HG02759 (cell line): Measurements from ENCODE around the gene CNNM3.

Experiments used
- ATAC-seq: cut with Tn5 transposase; IDR thresholded peaks from one replicate; pipeline ENCODE4 v1.9.1; 2021; ENCODE audit warnings: mild to moderate bottlenecking, moderate library complexity; ENCODE audit not compliant: unreplicated experiment

CNNM3 gene

DNA sequence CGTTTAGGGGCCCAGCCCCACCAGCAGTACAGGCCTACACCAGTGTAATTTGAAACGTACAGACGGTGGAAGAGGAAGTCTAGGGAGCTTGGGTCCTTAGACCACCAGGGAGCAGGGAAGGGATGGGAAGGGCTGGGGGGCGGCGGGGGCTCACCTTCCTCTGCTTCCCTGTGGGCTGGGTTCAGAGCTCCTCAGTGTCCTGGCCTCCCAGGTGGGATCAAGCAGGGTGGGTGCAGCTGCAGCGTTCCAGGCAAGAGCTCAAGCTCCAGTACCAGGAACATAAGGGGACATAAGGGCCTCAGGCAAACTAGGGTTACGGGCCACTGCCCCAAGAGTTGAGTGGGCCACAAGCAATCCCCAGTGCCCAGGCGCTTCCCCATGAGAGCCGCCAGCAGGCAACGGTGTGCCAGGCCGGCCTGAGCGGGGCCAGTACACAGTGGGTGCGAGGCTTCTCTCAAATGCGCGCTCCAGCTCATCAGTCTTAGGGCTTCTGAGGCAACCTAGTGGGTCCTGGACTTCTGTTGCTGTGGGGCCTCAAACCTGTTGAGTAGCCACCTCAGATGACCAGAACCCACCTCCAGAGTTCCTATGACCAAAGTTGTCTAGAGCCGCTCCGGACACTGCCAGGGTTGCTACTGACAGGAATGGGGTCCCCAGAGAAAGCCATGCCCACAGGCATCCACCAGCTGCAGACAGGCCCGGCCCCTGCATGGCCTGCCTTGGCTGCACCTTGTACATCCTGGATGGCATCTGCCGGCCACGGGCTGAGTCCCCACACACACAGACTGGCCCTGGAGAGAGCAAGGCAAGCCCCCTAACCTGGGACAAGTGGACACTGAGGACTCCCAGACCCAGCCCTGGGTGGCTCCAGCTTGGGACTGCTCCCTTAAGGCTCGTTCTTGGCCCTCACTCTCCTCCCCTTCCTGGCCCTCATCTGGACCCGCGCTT, 22.6 kb downstream of the CNNM3 start:
- ATAC-seq, result no peak

DNA sequence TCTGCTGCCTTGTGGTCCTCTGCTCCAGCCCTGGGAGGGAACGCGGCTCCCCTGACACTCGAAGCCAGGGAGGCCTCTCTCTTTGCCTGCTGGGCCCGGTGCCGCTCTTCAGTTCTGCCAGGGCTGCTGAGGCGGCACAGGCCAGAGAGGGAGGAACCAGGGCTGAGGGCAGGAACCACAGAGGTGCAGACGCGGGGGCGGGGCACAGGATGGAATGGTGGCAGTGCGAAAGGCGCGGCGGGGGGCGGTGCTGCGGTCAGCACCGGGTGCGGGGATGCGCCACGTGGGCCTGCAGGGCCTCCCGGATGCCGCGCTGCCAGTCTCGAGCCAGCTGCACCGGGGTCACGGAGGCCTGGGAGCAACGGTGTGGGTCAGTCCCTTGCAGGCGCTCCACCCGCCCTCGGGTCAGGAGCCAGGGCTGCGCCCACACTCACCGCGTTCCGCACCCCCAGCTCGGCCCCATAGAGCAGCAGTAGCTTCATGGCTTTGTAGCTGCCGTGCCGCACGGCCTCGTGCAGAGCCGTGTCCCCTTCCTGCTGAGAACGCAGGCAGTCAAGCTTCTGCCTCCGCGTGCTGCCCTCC, 23.3 kb downstream of the CNNM3 start:
- ATAC-seq, result peak; percentile 86

DNA sequence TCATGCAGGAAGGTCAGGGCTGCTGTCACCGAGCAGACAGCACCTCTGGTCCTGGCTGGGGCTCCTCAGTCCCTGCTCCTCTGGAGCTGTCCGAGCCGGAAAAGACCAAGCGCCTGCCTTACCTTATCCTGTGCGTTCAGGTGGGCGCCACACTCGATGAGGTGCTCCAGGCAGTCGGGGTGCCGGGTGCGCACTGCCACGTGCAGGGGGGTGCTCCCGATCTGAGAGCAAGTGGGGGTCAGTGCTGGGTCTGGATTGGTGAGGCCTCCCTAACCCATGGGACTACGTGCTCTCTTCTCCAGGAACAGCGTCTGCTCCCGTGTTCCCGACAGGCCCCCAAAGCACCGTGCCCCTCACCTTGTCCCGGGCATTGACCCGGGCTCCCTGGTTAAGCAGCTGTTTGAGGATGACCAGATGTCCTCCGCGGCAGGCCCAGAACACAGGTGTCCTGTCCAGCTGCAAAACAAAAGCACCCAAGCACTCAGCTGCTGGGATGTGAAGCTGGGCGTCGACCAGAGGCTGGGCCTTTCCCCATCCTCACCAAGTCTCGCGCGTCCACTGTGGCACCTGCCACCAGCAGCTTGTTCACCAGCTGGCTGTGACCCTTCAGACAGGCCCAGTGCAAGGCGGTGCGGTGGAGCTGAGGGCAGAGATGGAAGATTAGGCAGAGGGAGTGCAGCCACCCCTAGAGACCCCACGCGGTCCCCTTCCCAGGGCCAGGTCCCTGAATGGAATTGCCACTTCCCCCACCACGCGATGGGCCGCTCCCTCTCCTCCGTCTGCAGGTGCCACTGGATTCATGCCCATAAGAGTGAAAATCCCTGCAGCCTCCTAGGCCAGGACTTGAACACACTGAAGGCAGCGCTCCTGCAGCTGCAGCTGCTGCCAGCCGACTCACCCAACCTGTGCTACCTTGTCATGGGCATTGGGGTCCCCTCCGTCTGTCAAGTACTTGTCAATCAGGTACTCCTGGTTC, 24.1 kb downstream of the CNNM3 start:
- ATAC-seq, result no peak

DNA sequence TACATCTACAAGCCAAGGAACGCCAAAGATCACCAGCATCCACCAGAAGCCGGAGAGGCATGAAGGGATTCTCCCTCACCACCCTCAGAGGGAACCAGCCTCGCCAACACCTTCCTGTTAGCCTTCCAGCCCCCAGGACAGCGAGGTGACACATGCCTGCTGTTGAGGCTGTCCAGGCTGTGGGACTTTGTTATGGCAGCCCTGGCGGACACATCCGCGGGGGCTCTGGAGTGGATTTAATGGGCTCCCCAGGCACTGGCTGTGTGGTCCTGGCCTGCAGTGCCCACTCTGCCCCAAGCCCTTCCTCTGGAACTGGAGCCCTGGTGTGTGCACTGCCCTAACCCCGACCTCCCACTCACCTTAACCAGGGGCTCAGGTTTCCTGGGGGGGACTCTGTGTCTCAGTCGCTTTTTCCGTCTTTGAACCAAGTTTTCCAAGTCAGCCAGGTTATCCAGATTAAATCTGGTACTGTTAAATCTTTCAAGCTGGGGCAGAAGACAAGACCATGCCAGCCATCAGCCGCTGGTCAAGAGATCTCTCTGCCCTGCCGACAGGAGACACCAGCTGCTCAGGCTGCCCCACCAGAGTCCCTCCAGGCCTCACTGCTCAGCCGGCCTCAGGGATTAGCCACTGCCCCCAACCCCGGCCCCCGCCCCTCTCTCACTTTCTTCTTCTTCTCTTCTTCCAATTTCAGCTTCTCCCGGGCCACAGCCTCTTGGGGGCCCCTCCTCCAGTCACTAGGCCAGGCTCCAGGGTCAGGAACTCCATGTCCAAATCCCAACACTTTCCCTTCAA, 25.8 kb downstream of the CNNM3 start:
- no peak for ATAC-seq

DNA sequence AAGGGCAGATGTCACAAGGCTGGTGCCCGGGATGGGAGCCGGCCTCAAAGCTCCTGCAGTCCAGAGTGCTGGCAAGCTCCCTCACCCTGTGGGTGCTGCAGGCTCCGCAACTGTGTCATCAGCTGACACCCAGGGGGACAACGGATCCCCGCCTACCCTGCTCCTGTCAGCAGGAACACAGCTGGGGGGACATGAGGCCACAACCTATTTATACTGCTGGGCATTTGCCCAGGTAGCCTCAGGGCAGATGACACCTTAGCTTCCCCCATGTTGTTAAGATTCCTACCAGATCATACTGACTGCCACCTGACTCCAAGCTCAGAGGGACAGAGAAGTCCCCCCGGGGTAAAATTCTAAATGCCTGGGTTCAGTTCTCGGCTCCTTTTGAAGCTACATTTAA, 26.5 kb downstream of the CNNM3 start:
- no peak for ATAC-seq

DNA sequence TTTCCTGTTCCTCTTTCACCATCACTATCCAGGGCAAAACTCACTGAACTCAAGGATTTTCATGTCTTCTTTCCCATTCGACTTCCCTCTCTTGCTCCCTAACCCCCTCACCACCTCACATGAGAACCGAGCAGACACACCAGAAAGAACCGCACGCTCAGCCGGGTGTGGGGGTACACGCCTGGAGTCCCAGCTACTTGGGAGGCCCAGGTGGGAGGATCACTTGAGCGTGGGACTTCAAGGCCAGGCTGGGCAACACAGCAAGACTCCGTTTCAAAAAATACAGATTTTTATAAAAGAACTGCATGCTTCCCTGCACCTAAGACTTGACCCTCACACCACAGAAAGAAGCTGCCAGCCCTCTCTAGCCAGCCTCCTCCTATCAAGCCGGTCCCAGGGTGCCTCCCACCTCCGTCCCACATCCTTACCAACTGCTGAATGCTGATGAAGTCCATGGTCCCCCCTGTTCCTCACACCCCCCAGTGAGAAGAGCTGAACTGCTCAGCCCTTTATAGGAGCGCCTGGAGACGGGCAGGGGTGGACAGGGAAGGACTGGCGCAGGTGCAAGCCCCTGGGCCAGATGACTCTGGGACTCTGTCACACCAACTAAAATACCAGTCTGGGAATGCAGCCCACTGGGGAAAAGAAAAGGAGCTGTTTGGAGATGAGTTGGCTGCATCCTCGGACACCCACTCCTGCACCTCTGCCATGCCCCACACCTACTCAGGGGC, 27.6 kb downstream of the CNNM3 start, which contains the start of gene ANKRD23:
TSS of gene ANKRD23 (minus strand) at position 484 of the 731 bp plus-strand sequence. CDS start at position 455, 29 bp downstream.
- no peak for ATAC-seq

DNA sequence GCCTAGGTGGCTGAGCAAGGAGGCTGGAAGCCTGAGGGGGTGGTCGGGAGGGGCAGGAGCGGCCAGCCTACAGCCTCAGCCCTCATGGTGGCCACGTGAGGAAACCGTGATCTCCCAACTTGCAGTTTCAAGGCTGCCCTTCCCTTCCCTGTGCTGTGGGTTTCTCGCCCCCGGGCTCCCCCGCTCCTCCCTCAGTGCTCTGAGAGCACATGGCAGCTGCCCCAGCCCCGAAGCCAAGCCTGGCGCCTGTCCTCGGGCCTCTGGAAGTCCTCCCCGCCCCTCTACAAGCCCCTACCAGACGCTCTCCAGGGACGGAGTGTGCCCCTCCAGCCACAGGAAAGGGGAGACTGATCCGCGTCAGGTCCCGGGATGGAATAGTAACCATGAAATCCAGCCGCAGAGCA, 28.3 kb downstream of the CNNM3 start:
- no peak for ATAC-seq

DNA sequence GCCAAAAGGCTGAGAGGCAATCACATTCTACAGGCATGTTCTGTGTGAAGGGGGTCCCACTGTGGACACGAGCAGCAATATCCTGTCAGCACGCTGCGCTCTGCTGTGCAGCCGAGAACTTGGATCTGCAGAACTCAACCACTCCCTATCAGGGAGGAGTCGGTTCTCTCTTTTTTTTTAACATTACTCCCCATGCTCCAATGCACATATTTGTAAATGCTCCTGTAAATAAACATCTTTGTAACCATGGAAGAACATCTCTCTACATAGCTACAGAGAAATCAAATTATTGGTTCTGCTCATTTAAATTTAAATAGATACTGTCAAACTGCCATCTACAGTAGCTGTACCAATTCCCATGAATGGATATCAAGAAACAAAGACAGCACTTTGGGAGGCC, 30.8 kb downstream of the CNNM3 start:
- ATAC-seq, result no peak

DNA sequence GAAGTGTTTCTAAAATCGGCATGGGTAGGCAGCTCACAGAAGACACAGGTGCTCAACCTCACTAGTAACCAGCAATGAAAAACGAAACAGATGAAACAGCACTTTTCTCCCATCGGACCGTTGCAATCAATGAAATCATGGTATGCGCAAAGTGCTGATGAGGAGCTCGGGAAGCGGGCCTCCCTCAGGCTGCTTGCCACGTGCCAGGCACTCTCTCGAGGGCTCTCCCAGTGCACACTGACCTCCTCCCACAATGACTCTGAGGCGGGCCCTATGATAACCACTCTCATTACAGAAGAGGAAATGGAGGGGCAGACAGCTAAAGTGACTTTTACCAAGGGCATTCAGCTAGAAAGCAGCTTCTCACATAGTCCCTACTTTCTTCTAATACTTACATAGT, 31.5 kb downstream of the CNNM3 start:
- no peak for ATAC-seq

DNA sequence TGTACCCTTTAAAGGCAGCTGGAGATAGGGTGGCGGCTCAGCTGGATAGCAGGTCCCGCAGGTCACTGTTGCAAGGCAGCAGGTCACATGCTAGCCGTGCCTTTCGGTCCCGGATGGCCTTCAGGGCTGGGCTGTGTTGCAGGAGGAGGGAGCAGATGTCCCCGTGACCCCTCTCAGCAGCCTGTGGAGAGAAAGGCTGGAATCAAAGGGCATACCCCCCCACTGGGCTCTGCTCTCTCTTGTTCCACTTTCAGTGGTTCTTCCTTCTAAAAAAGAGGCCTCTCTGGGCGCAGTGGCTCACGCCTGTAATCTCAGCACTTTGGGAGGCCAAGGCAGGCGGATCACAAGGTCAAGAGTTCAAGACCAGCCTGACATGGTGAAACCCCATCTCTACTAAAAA, 32.2 kb downstream of the CNNM3 start:
- no peak for ATAC-seq

DNA sequence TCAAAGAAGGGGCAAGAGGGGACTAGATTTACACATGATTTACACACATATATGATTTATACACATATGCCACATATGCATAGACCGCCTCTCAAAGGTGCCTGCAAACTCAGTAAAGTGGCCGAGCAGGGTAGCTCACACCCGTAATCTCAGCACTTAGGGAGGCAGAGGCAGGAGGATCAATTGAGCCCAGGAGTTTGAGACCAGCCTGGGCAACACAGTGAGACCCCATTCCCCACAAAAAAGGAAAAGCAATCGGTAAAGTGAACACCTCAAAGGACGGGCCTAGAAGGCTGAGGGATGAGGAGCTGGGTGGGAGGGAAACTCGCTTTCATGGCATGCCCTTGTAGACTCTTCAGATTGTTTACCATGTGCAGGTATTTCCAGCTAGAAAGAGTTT, 36.6 kb downstream of the CNNM3 start:
- ATAC-seq, result no peak

DNA sequence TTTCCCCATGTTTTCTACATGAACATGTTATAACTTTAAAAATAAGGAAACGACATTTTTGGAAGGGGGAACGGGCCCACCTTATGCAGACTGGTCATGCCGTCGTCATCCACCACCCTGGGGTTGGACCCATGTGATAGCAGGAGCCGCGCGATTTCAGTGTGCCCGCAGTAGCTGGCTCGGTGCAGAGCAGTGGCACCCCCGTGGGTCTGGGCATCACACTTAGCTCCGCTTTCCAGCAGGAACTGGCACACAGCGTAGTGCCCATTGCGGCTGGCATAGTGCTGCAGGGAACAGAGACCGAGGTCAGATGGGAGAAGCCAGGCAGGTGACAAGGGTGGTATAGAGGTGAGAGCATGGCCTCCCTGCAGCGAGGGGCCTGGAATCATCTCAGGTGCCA, 37.3 kb downstream of the CNNM3 start:
- ATAC-seq, result no peak

DNA sequence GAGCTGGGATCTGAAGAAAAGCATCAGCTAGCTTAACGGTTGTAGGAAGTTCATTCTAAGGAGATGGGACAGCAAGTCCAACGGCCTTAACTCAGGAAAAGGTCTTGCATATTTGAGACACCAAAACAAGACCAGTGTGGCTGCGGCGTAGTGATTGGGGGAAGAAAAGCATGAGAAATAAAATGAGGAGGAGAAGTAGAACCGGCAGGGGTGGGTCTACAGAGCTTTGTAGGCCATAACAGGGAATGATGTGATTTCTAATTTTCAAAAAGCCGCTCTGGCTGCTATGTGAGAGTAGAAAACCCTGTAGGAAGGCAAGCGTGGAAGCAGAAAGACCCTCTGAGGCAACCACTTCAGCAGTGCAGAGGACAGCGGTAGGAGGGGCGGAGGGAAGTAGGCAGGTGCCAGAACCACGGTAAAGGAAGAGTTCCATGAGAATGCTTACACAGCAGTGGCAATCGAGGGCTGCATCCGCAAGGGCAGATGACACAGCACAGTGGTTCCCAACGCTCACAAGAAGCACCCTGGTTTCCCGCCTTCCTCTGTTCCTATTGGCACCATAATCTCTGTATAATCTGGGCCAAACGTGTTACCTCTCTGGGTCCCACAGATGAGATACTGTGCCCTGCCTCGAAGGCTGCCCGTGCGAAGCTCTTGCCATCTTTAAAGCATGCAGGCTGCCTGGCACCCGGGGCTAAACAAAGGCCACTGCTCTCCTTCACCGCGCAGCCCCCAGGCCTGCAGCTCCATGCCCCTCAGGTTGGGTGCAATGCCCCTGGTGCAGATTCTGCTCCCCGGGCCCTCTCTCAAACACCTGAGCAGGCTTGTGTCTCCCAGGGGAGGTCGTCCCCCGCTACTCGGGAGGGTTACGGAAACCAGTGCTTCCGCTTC, 41.0 kb downstream of the CNNM3 start:
- ATAC-seq, result no peak

DNA sequence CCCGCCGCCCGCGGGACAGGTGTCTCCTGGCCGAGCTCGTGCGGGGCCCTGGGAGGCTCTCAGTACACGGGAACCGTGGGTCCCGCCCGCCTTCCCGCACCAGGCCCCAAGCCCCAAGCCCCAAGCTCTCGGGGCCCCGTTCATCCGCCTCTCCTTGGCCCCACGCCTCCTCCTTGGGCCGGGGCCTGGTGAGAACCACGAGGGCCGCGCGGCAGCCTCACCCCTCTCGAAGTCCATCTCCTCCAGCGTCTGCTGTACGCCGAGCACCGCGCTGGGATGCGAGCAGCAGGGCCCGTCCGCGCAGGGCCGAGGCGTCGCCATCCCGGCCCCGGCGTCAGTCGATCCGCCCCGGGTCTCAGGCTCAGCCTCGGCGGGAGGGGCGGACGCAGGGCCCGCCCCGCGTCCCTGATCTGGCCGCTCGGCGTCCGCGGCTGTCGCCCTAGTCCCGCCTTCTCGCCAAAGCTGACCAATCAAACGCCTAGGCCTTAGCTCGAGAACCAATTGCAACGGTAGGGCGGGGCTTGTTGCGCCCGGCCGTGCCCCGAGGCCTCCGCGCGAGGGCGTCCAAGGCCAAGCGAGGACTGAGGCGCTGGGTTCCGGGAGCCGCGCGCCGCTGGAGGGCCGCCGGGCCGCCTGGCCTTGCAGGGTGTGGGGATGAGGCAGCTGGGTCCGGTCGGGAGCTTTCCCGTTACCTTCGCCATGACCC, 41.8 kb downstream of the CNNM3 start, which contains the start of gene ANKRD39:
TSS of gene ANKRD39 (minus strand) at position 350 of the 706 bp plus-strand sequence. CDS start at position 321, 29 bp downstream.
- peak; percentile 92 for ATAC-seq

DNA sequence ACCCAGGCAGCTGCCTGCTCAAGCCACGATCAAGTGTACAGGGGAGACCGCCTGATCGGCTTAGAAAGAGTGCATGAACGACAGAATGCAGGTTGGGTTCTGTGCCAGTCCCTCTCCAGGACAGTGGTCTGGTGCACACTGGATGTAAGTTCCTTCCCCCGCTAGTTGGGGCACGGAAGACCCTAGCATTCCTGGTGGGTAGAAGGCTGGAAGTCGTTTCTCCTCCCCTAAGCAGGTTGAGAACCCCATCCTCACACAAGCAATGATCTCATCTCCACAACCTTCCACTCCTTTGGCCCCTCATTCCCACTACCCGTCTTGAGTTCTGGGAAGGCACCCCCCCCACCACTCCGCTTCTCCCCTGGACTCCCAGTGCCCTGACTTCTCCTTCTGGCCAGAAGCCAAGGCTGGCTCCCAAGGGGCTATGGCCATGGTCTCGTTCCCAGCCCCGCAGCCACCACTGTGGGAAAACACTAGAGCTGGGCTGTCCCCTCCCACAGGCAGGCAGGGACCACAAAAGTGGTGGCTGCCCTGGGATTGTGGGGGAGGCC, 43.1 kb downstream of the CNNM3 start:
- ATAC-seq, result no peak

DNA sequence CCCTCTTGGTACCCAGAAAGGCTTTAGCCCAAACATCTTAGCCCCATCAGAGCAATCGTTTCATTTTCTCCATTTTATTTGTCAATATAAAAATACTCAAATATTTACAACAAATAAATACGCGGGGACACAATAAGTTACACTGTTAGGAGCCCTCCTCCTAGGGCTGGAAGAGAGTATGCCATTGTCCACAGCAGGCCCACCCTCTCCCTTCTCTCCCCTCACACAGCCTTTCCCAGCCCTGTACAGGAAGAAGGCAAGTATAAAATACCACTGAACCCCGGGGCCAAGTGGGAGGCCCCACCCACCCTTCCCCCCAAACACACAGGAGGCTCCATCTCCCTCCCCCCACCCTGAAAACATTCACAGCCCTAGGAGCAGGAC, 43.6 kb downstream of the CNNM3 start:
- ATAC-seq, result no peak
